Esophagus muscularis mucosa (tissue), 4 donors: ENCODE results near the gene LRTM2.

Experiments used
- EP300 ChIP-seq: sonication (generic); formaldehyde crosslinking; IDR thresholded peaks from one replicate; pipeline ENCODE4 v1.6.1; 2017; ENCODE audit warnings: antibody characterized with exemption
- POLR2AphosphoS5 ChIP-seq, 2 donors: sonication (generic); formaldehyde crosslinking; IDR thresholded peaks; one replicate each; pipeline ENCODE4 v1.6.1; 2017; ENCODE audit warnings: antibody characterized with exemption in 2 of 2
- TF ChIP-seq, protein P1 (sequence below), 3 experiments: fragments of 200-600 bp in 2 of 3; fragments of 450-650 bp in 1 of 3; sonication (generic) in 2 of 3; IDR thresholded peaks; one replicate each; pipeline ENCODE4 v1.5.1; 2017 to 2019; ENCODE audit warnings: antibody characterized with exemption in 3 of 3, mild to moderate bottlenecking in 2 of 3, moderate library complexity in 1 of 3

- TF ChIP-seq POLR2AphosphoS5 (IDR thresholded peaks at IDR 0.05), result no peak
- TF ChIP-seq, protein P1, sequence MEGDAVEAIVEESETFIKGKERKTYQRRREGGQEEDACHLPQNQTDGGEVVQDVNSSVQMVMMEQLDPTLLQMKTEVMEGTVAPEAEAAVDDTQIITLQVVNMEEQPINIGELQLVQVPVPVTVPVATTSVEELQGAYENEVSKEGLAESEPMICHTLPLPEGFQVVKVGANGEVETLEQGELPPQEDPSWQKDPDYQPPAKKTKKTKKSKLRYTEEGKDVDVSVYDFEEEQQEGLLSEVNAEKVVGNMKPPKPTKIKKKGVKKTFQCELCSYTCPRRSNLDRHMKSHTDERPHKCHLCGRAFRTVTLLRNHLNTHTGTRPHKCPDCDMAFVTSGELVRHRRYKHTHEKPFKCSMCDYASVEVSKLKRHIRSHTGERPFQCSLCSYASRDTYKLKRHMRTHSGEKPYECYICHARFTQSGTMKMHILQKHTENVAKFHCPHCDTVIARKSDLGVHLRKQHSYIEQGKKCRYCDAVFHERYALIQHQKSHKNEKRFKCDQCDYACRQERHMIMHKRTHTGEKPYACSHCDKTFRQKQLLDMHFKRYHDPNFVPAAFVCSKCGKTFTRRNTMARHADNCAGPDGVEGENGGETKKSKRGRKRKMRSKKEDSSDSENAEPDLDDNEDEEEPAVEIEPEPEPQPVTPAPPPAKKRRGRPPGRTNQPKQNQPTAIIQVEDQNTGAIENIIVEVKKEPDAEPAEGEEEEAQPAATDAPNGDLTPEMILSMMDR (IDR thresholded peaks at IDR 0.05), result no peak
- no peak for TF ChIP-seq EP300
Measured at GRCh38 chr12:1842183-1842904, 22.0 kb downstream of the LRTM2 start.
